ENCODE results near the gene GPM6B.

GPM6B gene

GRCh38 chrX:13825178-13825762 is 8.4 kb upstream of the GPM6B start:
- in situ Hi-C loops (cut with MboI; ENCODE audit: low sequenced_read_pairs) = no loop called here

GRCh38 chrX:13824746-13825145 is 7.9 kb upstream of the GPM6B start:
- in situ Hi-C loops (cut with MboI; ENCODE audit: low sequenced_read_pairs) = no loop called here

GRCh38 chrX:13821738-13822137 is 4.8 kb upstream of the GPM6B start:
- in situ Hi-C loops (cut with MboI; ENCODE audit: low sequenced_read_pairs) = no loop called here

- in situ Hi-C loops (cut with MboI; ENCODE audit: low sequenced_read_pairs) = no loop called here
Measured at GRCh38 chrX:13816176-13816575, 717 bp downstream of the GPM6B start.

GRCh38 chrX:13815664-13816063 is 1.2 kb downstream of the GPM6B start:
- in situ Hi-C loops (cut with MboI; ENCODE audit: low sequenced_read_pairs) = no loop called here

GRCh38 chrX:13808865-13809264 is 8.0 kb downstream of the GPM6B start:
- in situ Hi-C loops (cut with MboI; ENCODE audit: low sequenced_read_pairs) = no loop called here

- in situ Hi-C loops (cut with MboI; ENCODE audit: low sequenced_read_pairs) = no loop called here
Measured at GRCh38 chrX:13808293-13808692, 8.6 kb downstream of the GPM6B start.

- in situ Hi-C loops (cut with MboI; ENCODE audit: low sequenced_read_pairs) = no loop called here
Measured at GRCh38 chrX:13805241-13805640, 11.7 kb downstream of the GPM6B start.

GRCh38 chrX:13803116-13803515 is 13.8 kb downstream of the GPM6B start:
- in situ Hi-C loops (cut with MboI; ENCODE audit: low sequenced_read_pairs) = no loop called here

- in situ Hi-C loops (cut with MboI; ENCODE audit: low sequenced_read_pairs) = no loop called here
Measured at GRCh38 chrX:13798184-13798583, 18.7 kb downstream of the GPM6B start.

GRCh38 chrX:13797512-13797911 is 19.4 kb downstream of the GPM6B start:
- in situ Hi-C loops (cut with MboI; ENCODE audit: low sequenced_read_pairs) = no loop called here

GRCh38 chrX:13794417-13794816 is 22.5 kb downstream of the GPM6B start:
- in situ Hi-C loops (cut with MboI; ENCODE audit: low sequenced_read_pairs) = no loop called here

- in situ Hi-C loops (cut with MboI; ENCODE audit: low sequenced_read_pairs) = no loop called here
Measured at GRCh38 chrX:13793897-13794296, 23.0 kb downstream of the GPM6B start.

GRCh38 chrX:13791559-13791958 is 25.3 kb downstream of the GPM6B start:
- in situ Hi-C loops (cut with MboI; ENCODE audit: low sequenced_read_pairs) = no loop called here

- in situ Hi-C loops (cut with MboI; ENCODE audit: low sequenced_read_pairs) = no loop called here
Measured at GRCh38 chrX:13791145-13791544, 25.7 kb downstream of the GPM6B start.

GRCh38 chrX:13790206-13791131 is 26.4 kb downstream of the GPM6B start:
- in situ Hi-C loops (cut with MboI; ENCODE audit: low sequenced_read_pairs) = no loop called here

- in situ Hi-C loops (cut with MboI; ENCODE audit: low sequenced_read_pairs) = no loop called here
Measured at GRCh38 chrX:13786048-13786447, 30.8 kb downstream of the GPM6B start.

- in situ Hi-C loops (cut with MboI; ENCODE audit: low sequenced_read_pairs) = no loop called here
Measured at GRCh38 chrX:13780868-13781427, 35.9 kb downstream of the GPM6B start.

GRCh38 chrX:13778916-13779315 is 38.0 kb downstream of the GPM6B start:
- in situ Hi-C loops (cut with MboI; ENCODE audit: low sequenced_read_pairs) = no loop called here

- in situ Hi-C loops (cut with MboI; ENCODE audit: low sequenced_read_pairs) = no loop called here
Measured at GRCh38 chrX:13776387-13776786, 40.5 kb downstream of the GPM6B start.

- in situ Hi-C loops (cut with MboI; ENCODE audit: low sequenced_read_pairs) = no loop called here
Measured at GRCh38 chrX:13775837-13776236, 41.1 kb downstream of the GPM6B start.

- in situ Hi-C loops (cut with MboI; ENCODE audit: low sequenced_read_pairs) = loop anchor here (25.0 kb wide), 1 partner anchor 263 kb away; the partner anchor contains the start of gene GEMIN8
Measured at GRCh38 chrX:13774696-13775095, 42.2 kb downstream of the GPM6B start.

Measured in HL-60/S4 treated with retinoic acid at 250 ng/mL for 4 days and 3 days (cell line).